Measurements from ENCODE around the gene GET3.

Gene GET3

GRCh38 chr19:12782424-12783290 is 45.4 kb downstream of the GET3 start:
- DNase-seq = peak; percentile 52

DNA sequence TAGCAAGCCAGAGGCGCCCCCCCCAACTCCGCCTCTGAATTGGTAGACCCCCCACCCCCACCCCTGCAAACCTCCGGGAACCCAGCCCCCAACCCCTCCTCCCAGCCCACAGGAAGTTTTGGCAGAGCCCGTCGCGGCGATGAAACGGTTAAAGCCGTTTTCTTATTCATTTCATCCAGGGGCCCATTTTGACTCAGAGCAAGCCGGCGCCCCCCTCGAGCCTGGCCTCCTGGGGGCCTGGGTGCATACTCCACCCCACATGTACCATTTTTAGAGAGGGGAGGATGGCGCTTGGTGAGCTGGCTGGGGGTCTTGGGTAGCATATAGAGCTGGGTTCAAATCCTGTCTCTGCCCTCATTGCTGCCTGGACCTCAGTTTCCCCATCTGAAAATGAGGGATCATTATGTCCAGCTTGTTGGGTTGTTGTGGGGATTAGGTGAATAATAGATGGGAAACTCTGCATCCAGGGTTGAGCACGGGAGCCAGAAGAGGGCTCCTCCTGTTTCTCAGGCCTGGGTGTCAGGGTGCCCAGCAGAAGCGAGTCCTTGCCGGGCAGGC is 46.1 kb downstream of the GET3 start:
- DNase-seq = no peak

- no peak for DNase-seq
Observed at GRCh38 chr19:12783849-12784393, 46.6 kb downstream of the GET3 start.

DNA sequence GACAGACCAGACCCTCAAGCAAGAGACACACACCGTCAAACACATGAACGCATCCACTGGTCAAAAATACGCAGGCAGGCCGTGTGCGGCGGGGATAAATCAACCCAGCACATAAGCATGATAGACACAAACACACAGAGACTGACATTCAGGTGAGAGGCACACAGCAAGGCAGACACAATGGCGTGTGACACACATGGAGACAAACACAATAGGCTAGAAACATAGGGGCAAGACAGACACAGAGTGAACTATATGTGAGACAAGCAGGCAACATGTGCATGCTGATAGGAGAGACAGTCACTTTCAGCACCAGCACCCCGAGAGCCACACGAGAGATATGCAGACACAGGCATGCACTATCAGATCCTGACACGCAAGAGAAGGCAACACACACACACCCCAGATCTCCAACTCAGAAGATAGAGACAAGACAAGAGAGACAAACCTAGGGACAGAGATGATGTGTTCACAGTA is 47.1 kb downstream of the GET3 start:
- DNase-seq = no peak

DNA sequence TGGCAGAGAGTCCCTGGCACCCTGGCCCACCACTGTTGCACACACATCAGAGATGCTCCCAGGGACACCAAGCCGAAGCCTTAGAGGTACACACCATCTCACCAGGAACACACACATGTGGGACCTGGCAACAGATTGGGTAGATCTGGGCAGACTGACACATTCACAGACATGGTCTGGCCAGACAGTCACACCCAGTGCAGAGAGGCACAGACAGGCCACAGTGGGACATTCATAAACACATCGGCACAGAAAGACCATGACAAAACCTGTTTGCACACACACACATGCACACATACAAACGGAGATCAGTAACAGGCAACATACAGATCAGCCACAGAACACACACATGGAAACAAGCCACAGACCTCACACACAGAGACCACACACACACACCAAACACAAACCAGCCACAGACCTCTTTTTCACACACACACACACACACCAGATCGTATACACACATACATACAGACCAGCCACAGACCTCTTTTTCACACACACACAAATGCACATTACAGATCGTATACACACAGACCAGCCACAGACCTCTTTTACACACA is 47.7 kb downstream of the GET3 start:
- no peak for DNase-seq

GRCh38 chr19:12785431-12786031 is 48.2 kb downstream of the GET3 start:
- DNase-seq = no peak

DNA sequence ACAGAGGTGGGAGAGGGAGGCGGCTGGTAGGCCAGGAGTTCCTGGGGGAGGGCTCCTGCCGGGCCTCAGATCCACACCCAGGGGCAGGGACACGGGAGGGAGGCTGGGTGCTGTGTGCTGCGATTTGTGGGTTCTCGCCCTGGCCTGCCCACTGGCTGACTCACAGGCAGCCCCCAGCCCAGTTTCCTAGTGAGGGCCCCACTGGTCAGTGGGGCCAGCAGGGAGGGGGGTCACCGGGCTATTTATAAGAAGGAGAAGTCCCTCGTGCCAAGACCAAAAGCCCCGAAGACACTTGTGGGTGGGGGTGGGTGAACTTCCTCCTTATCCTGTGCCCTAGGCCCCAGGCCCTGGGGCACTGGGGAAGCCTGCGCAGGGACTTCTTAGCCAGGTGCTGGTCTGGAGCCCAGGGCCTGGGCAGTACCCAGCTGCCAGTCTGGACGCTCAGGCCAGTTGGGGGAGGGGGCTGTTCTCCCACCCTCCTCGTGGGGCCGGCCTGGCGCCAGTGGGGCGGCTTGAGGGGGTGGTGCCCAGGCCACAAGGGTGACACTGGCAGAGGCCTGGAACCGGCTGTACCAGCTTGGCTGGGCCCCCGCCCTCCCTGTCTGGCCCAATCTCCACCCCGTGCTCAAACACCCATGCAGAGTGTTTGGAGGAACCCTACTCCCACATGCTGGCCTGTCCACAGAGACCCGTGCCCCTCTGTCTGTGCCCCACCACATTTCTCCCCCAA is 49.0 kb downstream of the GET3 start:
- no peak for DNase-seq

DNA sequence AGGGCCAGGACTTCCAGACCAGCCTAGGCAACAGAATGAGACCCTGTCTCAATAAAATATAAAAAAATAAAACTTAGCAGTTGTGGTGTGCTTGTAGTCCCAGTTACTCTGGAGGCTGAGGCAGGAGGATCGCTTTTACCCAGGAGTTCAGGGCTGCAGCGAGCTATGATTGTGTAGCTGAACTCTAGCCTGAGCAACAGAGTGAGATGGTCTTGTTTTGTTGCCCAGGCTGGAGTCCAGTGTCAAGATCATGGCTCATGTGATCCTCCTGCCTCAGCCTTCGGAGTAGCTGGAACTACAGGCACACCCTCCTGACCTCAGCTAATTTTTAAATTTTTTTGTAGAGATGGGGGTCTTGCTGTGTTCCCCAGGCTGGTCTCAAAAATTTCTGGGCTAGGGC is 49.7 kb downstream of the GET3 start:
- no peak for DNase-seq

DNA sequence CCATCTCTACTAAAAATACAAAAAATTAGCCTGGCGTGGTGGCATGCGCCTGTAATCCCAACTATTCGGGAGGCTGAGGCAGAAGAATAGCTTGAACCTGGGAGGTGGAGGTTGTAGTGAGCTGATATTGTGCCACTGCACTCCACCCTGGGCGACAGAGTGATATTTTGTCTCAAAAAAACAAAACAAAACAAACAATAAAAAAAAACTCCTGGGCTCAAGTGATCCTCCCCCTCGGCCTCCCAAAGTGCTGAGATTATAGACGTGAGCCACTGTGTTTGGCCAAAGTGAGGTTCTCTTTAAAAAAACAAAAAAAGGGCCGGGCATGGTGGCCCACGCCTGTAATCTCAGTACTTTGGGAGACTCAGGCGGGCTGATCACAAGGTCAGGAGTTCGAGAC is 50.2 kb downstream of the GET3 start:
- no peak for DNase-seq

DNA sequence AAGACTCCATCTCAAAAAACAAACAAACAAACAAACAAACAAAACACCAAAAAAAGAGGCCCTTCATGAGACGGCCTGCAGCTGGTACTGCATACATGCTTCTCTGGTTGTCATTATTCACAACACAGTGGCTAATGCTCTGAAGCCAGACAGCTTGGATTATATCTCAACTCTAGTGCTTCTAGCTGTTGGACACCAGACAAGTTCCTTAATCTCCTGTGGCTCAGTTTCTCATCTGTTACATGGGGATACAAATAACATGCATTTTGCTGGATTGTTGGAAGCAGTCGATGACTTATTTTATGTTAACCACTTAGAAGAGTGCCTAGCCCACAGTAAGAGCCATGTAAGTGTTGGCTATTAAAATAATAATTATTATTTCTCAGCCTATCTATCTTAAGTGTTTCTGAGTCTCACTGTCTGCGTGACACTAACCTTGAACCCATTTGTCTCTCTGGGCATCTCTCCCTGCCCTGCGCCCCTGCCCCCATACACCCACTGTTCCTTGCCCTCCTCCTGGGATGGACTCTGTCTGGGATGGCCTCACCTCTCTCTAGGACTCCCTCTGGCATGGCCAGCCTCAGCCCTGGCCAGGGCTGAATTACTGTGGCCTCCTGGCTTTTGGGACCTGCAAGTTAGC is 50.9 kb downstream of the GET3 start:
- no peak for DNase-seq

GRCh38 chr19:12788682-12789097 is 51.4 kb downstream of the GET3 start:
- DNase-seq = no peak

- DNase-seq = no peak
Observed at GRCh38 chr19:12789098-12789903, 52.0 kb downstream of the GET3 start.

- peak; percentile 80 for DNase-seq
Observed at GRCh38 chr19:12789904-12790619, 52.8 kb downstream of the GET3 start.

DNA sequence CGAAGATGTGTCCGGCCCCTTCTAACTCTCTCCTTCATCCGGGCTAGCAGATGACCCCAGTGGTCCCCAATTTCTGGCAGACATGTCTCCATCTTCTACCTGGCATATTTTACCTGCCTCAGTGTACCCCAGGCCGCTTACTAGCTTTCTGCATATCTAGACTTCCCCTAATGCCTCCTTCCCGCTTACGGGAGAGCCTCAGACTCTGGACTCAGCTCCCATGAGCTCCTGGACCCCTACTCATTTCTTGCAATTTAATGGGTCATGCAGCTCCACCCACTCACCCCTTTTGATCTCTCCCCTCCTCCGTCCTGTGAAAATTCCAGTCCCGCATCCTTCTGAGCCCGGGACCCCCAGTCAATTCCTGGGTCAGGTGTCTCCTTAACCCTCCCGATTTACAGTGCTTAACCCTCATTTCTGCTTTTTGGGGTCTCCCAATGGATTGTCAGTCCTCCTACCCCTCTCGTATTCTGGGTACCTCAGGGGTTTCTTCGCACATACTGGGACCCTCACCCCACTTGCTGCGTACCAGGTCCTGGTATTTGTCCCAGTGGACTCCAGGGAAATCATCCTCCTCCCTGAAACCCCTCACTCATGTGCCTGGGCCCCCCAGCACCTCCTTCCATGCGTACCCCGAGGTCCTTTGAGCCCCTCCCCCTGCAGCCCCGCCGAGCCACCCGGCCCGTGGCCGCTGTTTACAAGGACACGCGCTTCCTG is 53.5 kb downstream of the GET3 start:
- DNase-seq = no peak

- DNase-seq = peak; percentile 72
Observed at GRCh38 chr19:12791345-12792050, 54.2 kb downstream of the GET3 start, which contains the start of gene JUNB. Gene JUNB, plus strand, starts transcription at chr19:12791486. Its CDS starts 286 bp downstream, at chr19:12791772.

DNA sequence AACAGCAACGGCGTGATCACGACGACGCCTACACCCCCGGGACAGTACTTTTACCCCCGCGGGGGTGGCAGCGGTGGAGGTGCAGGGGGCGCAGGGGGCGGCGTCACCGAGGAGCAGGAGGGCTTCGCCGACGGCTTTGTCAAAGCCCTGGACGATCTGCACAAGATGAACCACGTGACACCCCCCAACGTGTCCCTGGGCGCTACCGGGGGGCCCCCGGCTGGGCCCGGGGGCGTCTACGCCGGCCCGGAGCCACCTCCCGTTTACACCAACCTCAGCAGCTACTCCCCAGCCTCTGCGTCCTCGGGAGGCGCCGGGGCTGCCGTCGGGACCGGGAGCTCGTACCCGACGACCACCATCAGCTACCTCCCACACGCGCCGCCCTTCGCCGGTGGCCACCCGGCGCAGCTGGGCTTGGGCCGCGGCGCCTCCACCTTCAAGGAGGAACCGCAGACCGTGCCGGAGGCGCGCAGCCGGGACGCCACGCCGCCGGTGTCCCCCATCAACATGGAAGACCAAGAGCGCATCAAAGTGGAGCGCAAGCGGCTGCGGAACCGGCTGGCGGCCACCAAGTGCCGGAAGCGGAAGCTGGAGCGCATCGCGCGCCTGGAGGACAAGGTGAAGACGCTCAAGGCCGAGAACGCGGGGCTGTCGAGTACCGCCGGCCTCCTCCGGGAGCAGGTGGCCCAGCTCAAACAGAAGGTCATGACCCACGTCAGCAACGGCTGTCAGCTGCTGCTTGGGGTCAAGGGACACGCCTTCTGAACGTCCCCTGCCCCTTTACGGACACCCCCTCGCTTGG is 55.0 kb downstream of the GET3 start:
- peak; percentile 29 for DNase-seq

- DNase-seq = no peak
Observed at GRCh38 chr19:12792853-12793289, 55.6 kb downstream of the GET3 start.

Data from NCI-H748 treated with DMSO at 0.1 percent for 48 hours (cell line).